Measurements from ENCODE around the gene DDAH1. TPM values are rescaled to one million over a fixed set of nuclear protein-coding genes. Genes with fewer than 3 reads are reported as not detected.

Gene DDAH1
- total RNA-seq, 1 experiment from 2014 or later, result 65.9 TPM

GRCh38 chr1:85307987-85308832 lies 156.7 kb downstream of the DDAH1 start:
- peak overlapping the region; percentile 11; the same call in 1 of the 2 replicates for H3K4me3 ChIP-seq (ENCODE audit: low read length)
- peak; percentile 99 for TF ChIP-seq CTCF (conservative IDR thresholded peaks at IDR 0.05; ENCODE audit: low read depth, low read length)
- TF ChIP-seq EZH2phosphoT487 (IDR thresholded peaks at IDR 0.05; ENCODE audit: borderline replicate concordance, low read length), result no peak
- ChIA-PET CTCF (interaction anchor here (0.5 to 1.5 kb wide), 6 partner anchors 31 to 260 kb away, joined by 3 to 8 read pairs (median 4); partner anchors contain the start of gene BCL10), POLR2A (ENCODE audit: unreplicated experiment) (no interaction called here)
- no peaks in the 10 kb centered on the region for H3K27me3 ChIP-seq (ENCODE audit: low read length)
- peak overlapping the region; percentile 36 for H2AFZ ChIP-seq (ENCODE audit: low read length)
- peak overlapping the region; percentile 23 for H3K27ac ChIP-seq (ENCODE audit: low read length)
- no peaks in the 10 kb centered on the region for H3K36me3 ChIP-seq (ENCODE audit: low read depth, low read length)
- intact Hi-C loops (cut with micrococcal nuclease), result loop anchor here (1.0 to 5.0 kb wide), 8 partner anchors 35 to 576 kb away; no protein-coding TSS in a partner anchor
- no peaks in the 10 kb centered on the region for H3F3A ChIP-seq (ENCODE audit: low read length, unreplicated experiment)
- H3K9me2 ChIP-seq (replicated peaks; ENCODE audit: low read length), result no peaks in the 10 kb centered on the region
- H3K9ac ChIP-seq (ENCODE audit: low read length), result 0 out of 2 replicates have a peak overlapping the region, but pooled peaks have one; percentile 21
- DNase-seq (peak; percentile 93), ATAC-seq (peak; percentile 98)
- H3K9me3 ChIP-seq (ENCODE audit: low read length), result no peaks in the 10 kb centered on the region
- H3K79me2 ChIP-seq (ENCODE audit: low read length), result no peaks in the 10 kb centered on the region
- peak overlapping the region; percentile 58 for H3K4me2 ChIP-seq (ENCODE audit: low read length)
- BruUV-seq (replicated peaks), result no TSS peak
- H3K4me1 ChIP-seq (ENCODE audit: insufficient read depth, low read length), result peaks cover 18% of the 10 kb centered on the region
- H4K20me1 ChIP-seq (ENCODE audit: low read length), result no peaks in the 10 kb centered on the region

GRCh38 chr1:85306236-85306635 lies 158.7 kb downstream of the DDAH1 start:
- Histone ChIP-seq H3K4me1 (ENCODE audit: insufficient read depth, low read length) (peaks cover 10% of the 10 kb centered on the region), H3K79me2 (ENCODE audit: low read length) (no peaks in the 10 kb centered on the region), H3K27ac (ENCODE audit: low read length) (no peak overlapping the region), H3K27me3 (ENCODE audit: low read length) (no peaks in the 10 kb centered on the region), H3K9me3 (ENCODE audit: low read length) (no peaks in the 10 kb centered on the region), H3K9ac (ENCODE audit: low read length) (no peak overlapping the region), H3K4me2 (ENCODE audit: low read length) (no peak overlapping the region), H2AFZ (ENCODE audit: low read length) (no peak overlapping the region), H3K9me2 (replicated peaks; ENCODE audit: low read length) (no peaks in the 10 kb centered on the region), H3K4me3 (ENCODE audit: low read length) (no peak overlapping the region), H4K20me1 (ENCODE audit: low read length) (no peaks in the 10 kb centered on the region), H3K36me3 (ENCODE audit: low read depth, low read length) (no peaks in the 10 kb centered on the region), H3F3A (ENCODE audit: low read length, unreplicated experiment) (no peaks in the 10 kb centered on the region)
- CTCF ChIA-PET, result interaction anchor here (0.5 to 0.6 kb wide), 2 partner anchors 15 to 37 kb away, joined by 3 to 9 read pairs; no protein-coding TSS in a partner anchor
- POLR2A ChIA-PET (ENCODE audit: unreplicated experiment), result no interaction called here
- intact Hi-C loops (cut with micrococcal nuclease), result loop anchor here (5.0 kb wide), 1 partner anchor 156 kb away; no protein-coding TSS in a partner anchor
- TF ChIP-seq EZH2 (IDR thresholded peaks at IDR 0.05; ENCODE audit: low read length, unreplicated experiment) (no peak), CTCF (conservative IDR thresholded peaks at IDR 0.05; ENCODE audit: low read depth, low read length) (no peak), EZH2phosphoT487 (IDR thresholded peaks at IDR 0.05; ENCODE audit: borderline replicate concordance, low read length) (no peak)
- DNase-seq (no peak), ATAC-seq (no peak)
- no TSS peak for BruUV-seq (replicated peaks)

All from PC-3 (cell line).